Body of pancreas (tissue), 4 donors: ENCODE measurements around the gene P2RX5. TPM values are rescaled to one million over a fixed set of nuclear protein-coding genes. Genes with fewer than 3 reads are reported as not detected.

Experiments used
- ATAC-seq: fragments of 150-250 bp; one replicate; pipeline ENCODE4 v1.9.1; 2016
- DNase-seq, 4 donors: peaks; one replicate each; pipeline ENCODE4 v3.0.0-alpha.2; 2019
- H3K27ac ChIP-seq, 4 donors: fragments of 200-600 bp; sonication (generic); 1 replicate in 3 of 4; 2 replicates in 1 of 4; pipeline versions ENCODE4 v1.5.1 to v1.6.1; 2016 to 2019; ENCODE audit warnings: mild to moderate bottlenecking in 1 of 4, mixed read lengths in 1 of 4, moderate library complexity in 1 of 4
- H3K27me3 ChIP-seq, 2 donors: fragments of 200-600 bp; sonication (generic); one replicate each; pipeline ENCODE4 v1.6.0; 2016; ENCODE audit warnings: mild to moderate bottlenecking in 1 of 2
- H3K36me3 ChIP-seq, 2 donors: fragments of 200-600 bp; sonication (generic); replicated peaks in 1 of 2; 2 replicates each; pipeline ENCODE4 v1.5.1; 2016; ENCODE audit warnings: low read depth in 2 of 2; ENCODE audit not compliant: insufficient read depth in 1 of 2
- H3K4me1 ChIP-seq: fragments of 200-600 bp; sonication (generic); one replicate; pipeline ENCODE4 v1.6.0; 2016
- H3K4me3 ChIP-seq, 2 donors: fragments of 200-600 bp; sonication (generic); 1 replicate in 1 of 2; 2 replicates in 1 of 2; pipeline ENCODE4 v1.5.1; 2016 to 2019
- H3K9me3 ChIP-seq, 3 donors: fragments of 200-600 bp; sonication (generic); 1 replicate in 2 of 3; 2 replicates in 1 of 3; pipeline ENCODE4 v1.5.1; 2016
- CTCF ChIP-seq, 7 experiments: fragments of 450-650 bp in 4 of 7; fragments of 200-600 bp in 3 of 7; sonication (generic) in 3 of 7; IDR thresholded peaks; one replicate each; pipeline ENCODE4 v1.5.1; 2016 to 2019; ENCODE audit warnings: antibody characterized with exemption in 7 of 7
- POLR2A ChIP-seq, 3 donors: fragments of 450-650 bp; IDR thresholded peaks; one replicate each; pipeline ENCODE4 v1.6.1; 2016; ENCODE audit warnings: antibody characterized with exemption in 3 of 3, mild to moderate bottlenecking in 2 of 3
- WGBS, 2 donors: methylation state at CpG; one replicate each; pipeline ENCODE4 v1.1.5; 2017; 5-methylcytosine and 5-hydroxymethylcytosine counted together
- intact Hi-C: fragments of 100-400 bp; cut with DNase I; formaldehyde crosslinking; loops from one replicate; pipeline ENCODE4 v1.15.1; 2023
- total RNA-seq, 2 donors: library from RNA; depleted of rRNA; stranded (reverse); fragments of >200 nt; gene quantifications; one replicate each; pipeline ENCODE4 v1.1.0, GENCODE V29; 2016

The P2RX5 gene, protein sequence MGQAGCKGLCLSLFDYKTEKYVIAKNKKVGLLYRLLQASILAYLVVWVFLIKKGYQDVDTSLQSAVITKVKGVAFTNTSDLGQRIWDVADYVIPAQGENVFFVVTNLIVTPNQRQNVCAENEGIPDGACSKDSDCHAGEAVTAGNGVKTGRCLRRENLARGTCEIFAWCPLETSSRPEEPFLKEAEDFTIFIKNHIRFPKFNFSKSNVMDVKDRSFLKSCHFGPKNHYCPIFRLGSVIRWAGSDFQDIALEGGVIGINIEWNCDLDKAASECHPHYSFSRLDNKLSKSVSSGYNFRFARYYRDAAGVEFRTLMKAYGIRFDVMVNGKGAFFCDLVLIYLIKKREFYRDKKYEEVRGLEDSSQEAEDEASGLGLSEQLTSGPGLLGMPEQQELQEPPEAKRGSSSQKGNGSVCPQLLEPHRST
- total RNA-seq: under 1 TPM; 0.52 to 0.99 TPM

GRCh38 chr17:3695723-3696411 is at the start of gene P2RX5:
P2RX5 (minus strand) TSS chr17:3696155; CDS start chr17:3696005, 150 bp downstream.
- Histone ChIP-seq H3K27me3 (peaks cover 0 to 4% of the 10 kb centered on the region in 2 donors), H3K4me1 (peaks cover 15% of the 10 kb centered on the region), H3K9me3 (no peaks in the 10 kb centered on the region), H3K36me3 (no peaks in the 10 kb centered on the region), H3K4me3 (peak within 1 kb of the TSS in 1 of 2 donors; percentile 18), H3K27ac (no peak within 1 kb of the TSS)
- TF ChIP-seq CTCF (IDR thresholded peaks at IDR 0.05): no peak
- no peak for TF ChIP-seq POLR2A (IDR thresholded peaks at IDR 0.05)
- peak; percentile 59 for ATAC-seq
- WGBS, 2 donors: 1 to 2% methylated on average over 15 to 34 of the region's 65 CpGs
- DNase-seq: peak in 2 of 4 donors; percentile 10 to 27
- intact Hi-C loops: no loop called here

DNA sequence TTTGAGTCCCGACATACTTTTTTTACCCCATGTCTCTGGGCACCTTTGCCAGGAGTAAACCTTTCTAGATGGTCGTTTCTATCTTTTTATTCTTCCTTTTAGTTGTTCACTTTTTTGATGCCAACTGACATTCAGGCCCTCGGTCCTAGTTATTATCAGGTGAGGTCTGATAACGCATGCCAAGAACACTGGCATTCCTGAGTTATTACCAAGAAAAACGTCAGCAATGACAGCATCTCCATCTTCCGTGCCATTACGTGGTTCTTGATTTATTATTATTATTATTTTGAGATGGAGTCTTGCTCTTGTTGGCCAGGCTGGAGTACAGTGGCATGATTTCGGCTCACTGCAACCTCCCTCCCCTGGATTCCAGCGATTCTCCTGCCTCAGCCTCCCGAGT is 49.1 kb upstream of the P2RX5 start:
- Histone ChIP-seq H3K4me1 (no peaks in the 10 kb centered on the region), H3K36me3 (no peaks in the 10 kb centered on the region), H3K27me3 (no peaks in the 10 kb centered on the region), H3K27ac (no peak overlapping the region), H3K9me3 (no peaks in the 10 kb centered on the region), H3K4me3 (no peak overlapping the region)
- DNase-seq (no peak), ATAC-seq (no peak)
- intact Hi-C loops: no loop called here
- WGBS, 2 donors: 64 to 67% methylated on average over 10 of the region's 10 CpGs
- no peak for TF ChIP-seq CTCF (IDR thresholded peaks at IDR 0.05)
- TF ChIP-seq POLR2A (IDR thresholded peaks at IDR 0.05): no peak

DNA sequence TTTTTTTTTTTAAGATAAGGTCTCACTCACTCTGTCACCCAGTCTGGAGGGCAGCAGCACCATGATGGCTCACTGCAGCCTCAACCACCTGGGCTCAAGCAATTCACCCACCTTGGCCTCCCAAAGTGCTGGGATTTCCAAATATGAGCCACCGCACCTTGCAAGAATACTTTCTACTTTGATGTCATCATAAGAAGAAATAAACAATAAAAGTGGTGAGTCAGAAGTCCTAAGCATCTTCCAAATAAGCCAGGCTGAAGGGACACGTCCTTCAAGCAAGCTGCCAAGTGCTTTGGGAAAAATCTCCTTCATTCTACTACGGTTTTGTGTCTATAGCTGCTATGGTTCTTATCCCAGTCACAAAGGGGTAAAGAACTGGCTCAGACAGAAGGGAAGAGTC is 48.1 kb upstream of the P2RX5 start:
- no peak for TF ChIP-seq POLR2A (IDR thresholded peaks at IDR 0.05)
- TF ChIP-seq CTCF (IDR thresholded peaks at IDR 0.05): no peak
- no peak overlapping the region for H3K27ac ChIP-seq

GRCh38 chr17:3740611-3741073 is 44.7 kb upstream of the P2RX5 start:
- peak in 1 of 4 donors; percentile 45 for DNase-seq
- WGBS, 2 donors: 59 to 74% methylated on average over 14 of the region's 14 CpGs
- Histone ChIP-seq H3K36me3 (no peaks in the 10 kb centered on the region), H3K4me3 (no peak overlapping the region), H3K27ac (no peak overlapping the region), H3K4me1 (peaks cover 19% of the 10 kb centered on the region), H3K9me3 (no peaks in the 10 kb centered on the region), H3K27me3 (no peaks in the 10 kb centered on the region)
- no peak for ATAC-seq
- TF ChIP-seq CTCF (IDR thresholded peaks at IDR 0.05) (no peak), POLR2A (IDR thresholded peaks at IDR 0.05) (no peak)
- intact Hi-C loops: no loop called here

More for the DNA sequence above, 48.1 kb upstream of the P2RX5 start:
- ATAC-seq (no peak), DNase-seq (no peak)
- intact Hi-C loops: no loop called here
- H3K27me3 ChIP-seq: no peaks in the 10 kb centered on the region
- H3K9me3 ChIP-seq: no peaks in the 10 kb centered on the region
- peaks cover 2% of the 10 kb centered on the region for H3K4me1 ChIP-seq
- 70 to 78% methylated on average over 3 of the region's 3 CpGs for WGBS, 2 donors
- no peaks in the 10 kb centered on the region for H3K36me3 ChIP-seq
- no peak overlapping the region for H3K4me3 ChIP-seq
